Lung microvascular endothelial cell (primary cell): ENCODE data around the gene SCYGR6. TPM values are rescaled to one million over a fixed set of nuclear protein-coding genes. Genes with fewer than 3 reads are reported as not detected.
"Not testable (repeated sequence)": the region's sequence is repeated elsewhere in the genome, so short reads cannot be mapped to it uniquely, and the experiment has no call there.

Experiments
- DNase-seq, 2 donors: peaks; one replicate each; pipeline versions ENCODE4 v3.0.0 to v3.0.0-alpha.2; 2010; ENCODE audit warnings: low read depth in 2 of 2
- total RNA-seq: library from RNA; depleted of rRNA; stranded (reverse); fragments of >200 nt; gene quantifications from 2 replicates; pipeline ENCODE4 v1.2.1, GENCODE V29; 2014

The SCYGR6 gene
- total RNA-seq = not detected in 2 replicates

GRCh38 chr2:227724394-227725039 lies at the start of gene SCYGR6:
SCYGR6 (minus strand) TSS chr2:227724757; CDS start chr2:227724757, 0 bp downstream.
- DNase-seq = no peak

- peak; percentile 11 to 44 for DNase-seq
Measured at GRCh38 chr2:227774011-227774624, 49.6 kb upstream of the SCYGR6 start.

- no peak for DNase-seq
Measured at GRCh38 chr2:227772932-227773331, 48.4 kb upstream of the SCYGR6 start.

- DNase-seq = no peak
Measured at GRCh38 chr2:227772197-227772661, 47.7 kb upstream of the SCYGR6 start.

- DNase-seq = no peak
Measured at GRCh38 chr2:227767830-227768229, 43.3 kb upstream of the SCYGR6 start.

- DNase-seq = peak; percentile 81 to 84
Measured at GRCh38 chr2:227766373-227766883, 41.9 kb upstream of the SCYGR6 start.

- DNase-seq = peak; percentile 17 to 26
Measured at GRCh38 chr2:227765788-227766372, 41.3 kb upstream of the SCYGR6 start.

GRCh38 chr2:227761740-227762476 lies 37.4 kb upstream of the SCYGR6 start:
- DNase-seq = no peak

GRCh38 chr2:227759411-227760118 lies 35.0 kb upstream of the SCYGR6 start:
- no peak for DNase-seq

- DNase-seq = not testable (repeated sequence)
Measured at GRCh38 chr2:227756261-227756660, 31.7 kb upstream of the SCYGR6 start.

- peak in 1 of 2 donors; percentile 11 for DNase-seq
Measured at GRCh38 chr2:227748079-227748478, 23.5 kb upstream of the SCYGR6 start.

- no peak for DNase-seq
Measured at GRCh38 chr2:227745594-227745993, 21.0 kb upstream of the SCYGR6 start, which contains the start of gene SCYGR8. SCYGR8 (plus strand) TSS chr2:227745894; CDS start chr2:227745894, 0 bp downstream.

- DNase-seq = peak; percentile 10 to 25
Measured at GRCh38 chr2:227740705-227741104, 16.1 kb upstream of the SCYGR6 start.

GRCh38 chr2:227739351-227739750 lies 14.8 kb upstream of the SCYGR6 start:
- no peak for DNase-seq

- DNase-seq = no peak
Measured at GRCh38 chr2:227728035-227728434, 3.5 kb upstream of the SCYGR6 start, which contains the start of gene SCYGR7. SCYGR7 (plus strand) TSS chr2:227728335; CDS start chr2:227728335, 0 bp downstream.

GRCh38 chr2:227722821-227723220 lies 1.7 kb downstream of the SCYGR6 start:
- DNase-seq = not testable (repeated sequence)

GRCh38 chr2:227720680-227721079 lies 3.9 kb downstream of the SCYGR6 start:
- DNase-seq = no peak

- no peak for DNase-seq
Measured at GRCh38 chr2:227719641-227720040, 4.9 kb downstream of the SCYGR6 start.

GRCh38 chr2:227717687-227718567 lies 6.6 kb downstream of the SCYGR6 start, which contains the start of gene SLC19A3:
SLC19A3 (minus strand) TSS chr2:227718028; CDS start chr2:227702318, 15,710 bp downstream.
- peak; percentile 73 to 80 for DNase-seq

- no peak for DNase-seq
Measured at GRCh38 chr2:227716501-227716900, 8.1 kb downstream of the SCYGR6 start.
